Pancreas (tissue), 10 donors: Measurements from ENCODE around the gene TGFA. TPM values are rescaled to one million over a fixed set of nuclear protein-coding genes. Genes with fewer than 3 reads are reported as not detected.
"Not testable (repeated sequence)": the region's sequence is repeated elsewhere in the genome, so short reads cannot be mapped to it uniquely, and the experiment has no call there.

Experiments
- ATAC-seq, 4 donors: fragments of 200-7000 bp; cut with Tn5 transposase; one replicate each; pipeline versions ENCODE4 v1.8.0 to v1.9.1; 2020; ENCODE audit warnings: mild to moderate bottlenecking in 4 of 4, moderate library complexity in 4 of 4
- DNase-seq, 6 donors: peaks; one replicate each; pipeline ENCODE4 v3.0.0-alpha.2; 2020
- FAIRE-seq: peaks from 2 replicates; lab custom pipeline; 2012; peaks lifted over from hg19 to GRCh38; lab: Jason Lieb, UNC
- H3K27ac ChIP-seq, 4 donors: fragments of 200-600 bp; sonication (generic); 1 replicate in 3 of 4; 2 replicates in 1 of 4; pipeline versions ENCODE4 v1.5.0 to v1.8.0; 2020
- H3K27me3 ChIP-seq, 4 donors: fragments of 200-600 bp; one replicate each; pipeline ENCODE4 v1.8.0; 2021
- H3K36me3 ChIP-seq, 3 donors: fragments of 200-600 bp; sonication (generic) in 1 of 3; one replicate each; pipeline versions ENCODE4 v1.5.0 to v1.8.0; 2020 to 2021
- H3K4me1 ChIP-seq, 3 donors: fragments of 200-600 bp; one replicate each; pipeline ENCODE4 v1.8.0; 2021
- H3K4me3 ChIP-seq, 4 donors: fragments of 200-600 bp; sonication (generic) in 2 of 4; one replicate each; pipeline versions ENCODE4 v1.5.0 to v1.8.0; 2020 to 2021
- H3K9me3 ChIP-seq, 4 donors: fragments of 200-600 bp; one replicate each; pipeline ENCODE4 v1.8.0; 2021
- WGBS, 2 donors: extraction: QIAGEN DNeasy Blood & Tissue Kit; methylation state at CpG; one replicate each; pipeline ENCODE4 v1.1.7; 2013; 5-methylcytosine and 5-hydroxymethylcytosine counted together
- intact Hi-C, 3 donors: fragments of 100-400 bp; cut with DNase I; formaldehyde crosslinking; loops; one replicate each; pipeline versions ENCODE4 v1.11.1 to v1.14.2; 2022
- polyA plus RNA-seq, 2 donors: library from polyadenylated mRNA; stranded (reverse); fragments of 200-250 nt; gene quantifications; one replicate each; pipeline ENCODE4 v1.2.3, GENCODE V29; 2013
- total RNA-seq, 6 donors: library from RNA; stranded (reverse); fragmentation: NEBNext Ultra II Directional in 4 of 6; extraction: Animal tissue kit (Norgen Biotek cat#: 25700) in 4 of 6; gene quantifications; one replicate each; pipeline versions ENCODE4 v1.2.1 to v1.2.4, GENCODE V29; 2021 to 2023
- TF ChIP-seq, protein P1 (sequence below), 4 donors: fragments of 200-600 bp; sonication (generic) in 3 of 4; IDR thresholded peaks; one replicate each; pipeline versions ENCODE4 v1.5.0 to v1.8.0; 2021; ENCODE audit warnings: antibody characterized with exemption in 4 of 4
- donor health status: healthy with polysubstance abuse.
- donor health status: DM: no; HTN: no; CAD: no; lungs with moderate emphysema.
- donor health status: DM: no; HTN: no; CAD: no.
- donor health status: control.
- donor health status: control.
- donor health status: Bipolar disorder and iron deficiency.
- donor health status: DM: yes; HTN: yes; CAD: no.
- donor health status: DM: no; HTN: no; CAD: no.
- donor health status: DM: no; HTN: no; CAD: no.
- donor health status: DM: yes; HTN: yes; CAD: no.

Gene TGFA
- total and polyA plus RNA-seq, 8 donors = 3.8 to 13.2 (median 7.4) TPM

DNA sequence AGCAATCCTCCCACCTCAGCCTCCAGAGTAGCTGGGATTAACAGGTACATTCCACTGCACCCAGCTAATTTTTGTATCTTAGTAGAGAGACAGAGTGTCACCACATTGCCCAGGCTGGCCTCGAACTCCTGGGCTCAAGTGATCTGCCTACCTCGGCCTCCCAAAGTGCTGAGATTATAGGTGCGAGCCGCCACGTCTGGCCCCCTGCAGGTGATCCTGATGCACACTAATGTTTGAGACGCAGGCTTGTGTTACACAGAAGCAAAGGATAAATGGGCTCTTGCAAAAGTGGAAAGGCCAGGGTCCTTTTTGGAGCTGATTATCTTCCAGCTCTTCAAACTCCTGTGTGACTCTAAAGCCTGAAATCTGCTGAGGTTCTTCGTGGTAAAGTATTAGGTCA lies 84.2 kb downstream of the TGFA start:
- Histone ChIP-seq H3K4me3 (no peak overlapping the region), H3K36me3 (no peaks in the 10 kb centered on the region), H3K27ac (no peak overlapping the region), H3K9me3 (no peaks in the 10 kb centered on the region), H3K4me1 (peaks cover 0 to 4% (median under 1%) of the 10 kb centered on the region in 3 donors), H3K27me3 (no peaks in the 10 kb centered on the region)
- no peak for FAIRE-seq
- DNase-seq = no peak
- no peak for ATAC-seq
- TF ChIP-seq, protein P1, sequence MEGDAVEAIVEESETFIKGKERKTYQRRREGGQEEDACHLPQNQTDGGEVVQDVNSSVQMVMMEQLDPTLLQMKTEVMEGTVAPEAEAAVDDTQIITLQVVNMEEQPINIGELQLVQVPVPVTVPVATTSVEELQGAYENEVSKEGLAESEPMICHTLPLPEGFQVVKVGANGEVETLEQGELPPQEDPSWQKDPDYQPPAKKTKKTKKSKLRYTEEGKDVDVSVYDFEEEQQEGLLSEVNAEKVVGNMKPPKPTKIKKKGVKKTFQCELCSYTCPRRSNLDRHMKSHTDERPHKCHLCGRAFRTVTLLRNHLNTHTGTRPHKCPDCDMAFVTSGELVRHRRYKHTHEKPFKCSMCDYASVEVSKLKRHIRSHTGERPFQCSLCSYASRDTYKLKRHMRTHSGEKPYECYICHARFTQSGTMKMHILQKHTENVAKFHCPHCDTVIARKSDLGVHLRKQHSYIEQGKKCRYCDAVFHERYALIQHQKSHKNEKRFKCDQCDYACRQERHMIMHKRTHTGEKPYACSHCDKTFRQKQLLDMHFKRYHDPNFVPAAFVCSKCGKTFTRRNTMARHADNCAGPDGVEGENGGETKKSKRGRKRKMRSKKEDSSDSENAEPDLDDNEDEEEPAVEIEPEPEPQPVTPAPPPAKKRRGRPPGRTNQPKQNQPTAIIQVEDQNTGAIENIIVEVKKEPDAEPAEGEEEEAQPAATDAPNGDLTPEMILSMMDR (IDR thresholded peaks at IDR 0.05) = no peak
- intact Hi-C loops = no loop called here
- 89 to 93% methylated on average over 7 of the region's 7 CpGs for WGBS, 2 donors

DNA sequence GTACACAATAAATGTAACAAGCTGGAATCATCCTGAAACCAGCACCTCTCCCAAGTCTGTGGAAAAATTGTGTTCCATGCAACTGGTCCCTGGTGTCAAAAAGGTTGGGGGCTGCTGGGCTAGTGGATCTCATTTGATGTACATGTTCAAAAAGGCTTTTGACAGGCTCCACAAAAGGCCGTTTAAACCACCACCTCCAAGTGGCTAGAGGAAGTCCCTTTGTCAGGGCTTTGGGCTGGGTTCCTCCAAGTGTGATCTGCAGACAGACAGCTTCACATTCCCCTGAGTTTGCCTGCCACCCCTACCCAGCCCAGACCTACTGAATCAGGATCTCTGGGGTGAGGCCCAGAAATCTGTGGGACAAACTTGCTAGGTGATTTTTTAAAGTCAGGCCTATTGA lies 84.7 kb downstream of the TGFA start:
- FAIRE-seq = no peak
- TF ChIP-seq, protein P1 (IDR thresholded peaks at IDR 0.05) = no peak
- Histone ChIP-seq H3K9me3 (no peaks in the 10 kb centered on the region), H3K27me3 (no peaks in the 10 kb centered on the region), H3K27ac (no peak overlapping the region), H3K36me3 (no peaks in the 10 kb centered on the region), H3K4me1 (peaks cover 0 to 6% (median 3%) of the 10 kb centered on the region in 3 donors), H3K4me3 (no peak overlapping the region)
- intact Hi-C loops = no loop called here
- no peak for DNase-seq
- 48 to 56% methylated on average over 1 of the region's 1 CpG for WGBS, 2 donors
- no peak for ATAC-seq

DNA sequence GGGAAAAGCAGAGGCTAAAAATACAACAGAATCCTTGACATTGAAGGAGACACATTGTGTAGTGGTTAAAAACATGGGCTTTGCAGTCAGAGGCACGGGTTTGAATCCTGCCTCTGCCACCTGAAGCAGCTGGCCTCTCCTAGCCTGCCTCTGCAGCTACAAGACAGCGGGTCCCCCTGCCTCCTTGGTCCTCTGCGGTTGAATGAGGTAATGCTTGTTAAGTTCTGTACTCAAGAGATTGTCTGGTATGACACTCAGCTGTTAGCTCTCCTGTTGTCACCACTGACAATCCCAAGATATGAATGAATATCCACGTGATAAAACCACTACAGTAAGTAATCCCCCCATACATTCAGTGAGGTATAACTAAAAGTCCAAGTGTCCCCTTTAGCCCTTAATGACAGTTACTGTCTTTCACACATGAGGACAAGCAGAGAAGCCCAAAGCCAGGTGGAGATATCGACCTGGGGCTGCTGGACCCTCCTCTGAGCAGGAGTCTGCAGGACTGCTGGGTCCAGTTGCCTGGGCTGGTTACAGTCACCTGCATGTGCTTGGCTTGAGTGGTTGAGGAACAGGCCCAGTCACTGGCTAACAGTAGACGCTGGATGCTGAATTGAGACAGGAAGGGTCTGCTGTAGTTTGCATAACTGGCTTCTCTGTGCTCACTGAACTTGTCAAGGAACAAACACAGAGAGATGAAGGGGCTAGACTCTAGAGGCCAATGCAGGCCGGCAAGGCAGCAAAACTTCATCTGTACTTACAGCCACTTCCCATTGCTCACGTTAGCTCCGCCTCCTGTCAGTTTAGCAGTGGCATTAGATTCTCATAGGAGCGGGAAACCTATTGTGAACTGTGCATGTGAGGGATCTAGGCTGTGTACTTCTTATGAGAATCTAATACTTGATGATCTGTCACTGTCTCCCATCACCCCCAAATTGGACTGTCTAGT lies 85.5 kb downstream of the TGFA start:
- no peak overlapping the region for H3K27ac ChIP-seq
- intact Hi-C loops = no loop called here
- WGBS, 2 donors = 82 to 90% methylated on average over 10 of the region's 10 CpGs
- DNase-seq = no peak
- no peaks in the 10 kb centered on the region for H3K27me3 ChIP-seq
- no peaks in the 10 kb centered on the region for H3K36me3 ChIP-seq
- FAIRE-seq = no peak
- TF ChIP-seq, protein P1 (IDR thresholded peaks at IDR 0.05) = no peak
- H3K4me3 ChIP-seq = no peak overlapping the region
- ATAC-seq = no peak
- peaks cover 0 to 6% (median 3%) of the 10 kb centered on the region in 3 donors for H3K4me1 ChIP-seq
- H3K9me3 ChIP-seq = no peaks in the 10 kb centered on the region

DNA sequence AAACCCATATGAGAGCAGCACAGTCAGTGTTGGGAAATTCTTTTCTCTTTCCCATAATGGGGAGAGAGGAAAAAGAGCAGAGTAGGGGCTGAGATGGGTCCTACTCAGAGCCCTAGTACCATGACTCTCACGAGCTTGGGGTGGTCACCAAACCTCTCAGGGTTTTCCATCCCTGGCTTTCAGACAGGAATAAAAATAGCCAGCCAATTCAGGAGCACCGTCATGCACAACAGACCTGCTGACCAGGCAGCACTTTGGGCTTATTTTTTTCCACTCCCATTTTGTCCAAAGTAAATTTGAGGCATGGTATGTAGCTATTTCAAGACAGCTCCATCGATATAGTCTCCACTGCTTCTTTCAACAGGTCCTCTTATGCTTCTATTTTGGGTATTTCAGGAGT lies 86.4 kb downstream of the TGFA start:
- no peak overlapping the region for H3K27ac ChIP-seq
- H3K36me3 ChIP-seq = no peaks in the 10 kb centered on the region
- 89 to 90% methylated on average over 3 of the region's 3 CpGs for WGBS, 2 donors
- intact Hi-C loops = no loop called here
- H3K4me1 ChIP-seq = peaks cover 0 to 6% (median 3%) of the 10 kb centered on the region in 3 donors
- no peak for DNase-seq
- no peak overlapping the region for H3K4me3 ChIP-seq
- TF ChIP-seq, protein P1 (IDR thresholded peaks at IDR 0.05) = no peak
- no peaks in the 10 kb centered on the region for H3K27me3 ChIP-seq
- no peak for FAIRE-seq
- no peaks in the 10 kb centered on the region for H3K9me3 ChIP-seq
- no peak for ATAC-seq

DNA sequence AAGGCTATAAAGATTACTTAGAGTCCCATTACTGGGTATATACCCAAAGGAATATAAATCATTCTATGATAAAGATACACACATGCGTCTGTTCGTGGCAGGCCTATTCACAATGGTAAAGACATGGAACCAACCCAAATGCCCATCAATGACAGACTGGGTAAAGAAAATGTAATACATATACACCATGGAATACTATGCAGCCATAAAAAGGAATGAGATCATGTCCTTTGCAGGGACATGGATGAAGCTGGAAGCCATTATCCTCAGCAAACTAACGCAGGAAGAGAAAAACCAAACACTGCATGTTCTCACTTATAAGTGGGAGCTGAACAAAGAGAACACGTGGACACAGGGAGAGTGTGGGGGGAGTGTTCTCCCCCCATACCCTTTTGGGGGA lies 87.0 kb downstream of the TGFA start:
- H3K27me3 ChIP-seq, DNase-seq, H3K27ac ChIP-seq, H3K4me1 ChIP-seq, H3K36me3 ChIP-seq, intact Hi-C loops, H3K4me3 ChIP-seq, FAIRE-seq, H3K9me3 ChIP-seq, ATAC-seq: not testable (repeated sequence)
- 94 to 95% methylated on average over 4 of the region's 4 CpGs for WGBS, 2 donors
